A673 (cell line): ENCODE data around the gene RAB27A. TPM values are rescaled to one million over a fixed set of nuclear protein-coding genes. Genes with fewer than 3 reads are reported as not detected.

Source experiments
- BruUV-seq: library from RNA; stranded (reverse); fragments of 400-500 nt; replicated peaks from 2 replicates; lab custom pipeline; 2021; lab: Mats Ljungman, UMichigan
- CTCF ChIA-PET: fragments of 300-600 bp; sonication (Branson Sonifier 250); formaldehyde crosslinking; loops from one replicate; lab custom pipeline; 2022; ENCODE audit warnings: antibody characterized with exemption; lab: Charles Lee
- POLR2A ChIA-PET: fragments of 300-600 bp; sonication (Branson Sonifier 250); formaldehyde crosslinking; loops from one replicate; lab custom pipeline; 2022; ENCODE audit warnings: antibody characterized with exemption; ENCODE audit not compliant: low non-redundant PET; lab: Charles Lee
- DNase-seq: peaks from one replicate; pipeline ENCODE4 v3.0.0-alpha.2; 2015; ENCODE audit warnings: low spot score
- H3K27ac ChIP-seq: fragments of 200-600 bp; sonication (generic); 2 replicates; pipeline ENCODE4 v1.5.1; 2016; ENCODE audit warnings: mixed run types, low read depth, mild to moderate bottlenecking, mixed read lengths, antibody characterized with exemption, low read length; ENCODE audit not compliant: poor library complexity, severe bottlenecking
- H3K27me3 ChIP-seq: fragments of 200-600 bp; sonication (generic); replicated peaks from 2 replicates; pipeline ENCODE4 v1.6.1; 2017; ENCODE audit warnings: mixed run types, low read depth, mild to moderate bottlenecking, mixed read lengths, antibody characterized with exemption, low read length; ENCODE audit not compliant: insufficient read depth, poor library complexity
- H3K36me3 ChIP-seq: fragments of 200-600 bp; sonication (generic); 2 replicates; pipeline ENCODE4 v1.6.1; 2016; ENCODE audit warnings: mixed run types, mild to moderate bottlenecking, mixed read lengths, antibody characterized with exemption, low read length; ENCODE audit not compliant: insufficient read depth, poor library complexity, severe bottlenecking
- H3K4me1 ChIP-seq: fragments of 200-600 bp; sonication (generic); 2 replicates; pipeline ENCODE4 v1.6.1; 2017; ENCODE audit warnings: mixed run types, mild to moderate bottlenecking, mixed read lengths, antibody characterized with exemption, low read length; ENCODE audit not compliant: insufficient read depth, poor library complexity, severe bottlenecking
- H3K4me3 ChIP-seq: fragments of 200-600 bp; sonication (generic); 2 replicates; pipeline ENCODE4 v1.5.1; 2016; ENCODE audit warnings: low read depth, mixed run types, mild to moderate bottlenecking, mixed read lengths, low read length; ENCODE audit not compliant: poor library complexity, severe bottlenecking
- H3K9me3 ChIP-seq: fragments of 200-600 bp; sonication (generic); 2 replicates; pipeline ENCODE4 v1.6.1; 2016; ENCODE audit warnings: mixed run types, low read depth, mild to moderate bottlenecking, mixed read lengths, antibody characterized with exemption, low read length; ENCODE audit not compliant: poor library complexity, severe bottlenecking
- EZH2 ChIP-seq: fragments of 200-600 bp; sonication (generic); IDR thresholded peaks from 2 replicates; pipeline ENCODE4 v1.6.1; 2017; ENCODE audit warnings: borderline replicate concordance, low read depth, mild to moderate bottlenecking, mixed read lengths, antibody characterized with exemption, low read length; ENCODE audit not compliant: poor library complexity, severe bottlenecking
- intact Hi-C: fragments of 100-400 bp; cut with micrococcal nuclease; formaldehyde crosslinking; loops from one replicate; pipeline ENCODE4 v1.10.0; 2022; ENCODE audit not compliant: unreplicated experiment
- total RNA-seq: library from RNA; stranded (reverse); gene quantifications from 2 replicates; pipeline ENCODE4 v1.2.3, GENCODE V29; 2021
- TF ChIP-seq, protein P1 (sequence below): fragments of 300-800, 200-600 bp; sonication (generic); conservative IDR thresholded peaks from 2 replicates; pipeline ENCODE4 v1.5.1; 2017; ENCODE audit warnings: low read depth, mild to moderate bottlenecking, antibody characterized with exemption, low read length, moderate library complexity, mixed read lengths

RAB27A gene
- total RNA-seq, 1 experiment from 2014 or later = 1.8 TPM

DNA sequence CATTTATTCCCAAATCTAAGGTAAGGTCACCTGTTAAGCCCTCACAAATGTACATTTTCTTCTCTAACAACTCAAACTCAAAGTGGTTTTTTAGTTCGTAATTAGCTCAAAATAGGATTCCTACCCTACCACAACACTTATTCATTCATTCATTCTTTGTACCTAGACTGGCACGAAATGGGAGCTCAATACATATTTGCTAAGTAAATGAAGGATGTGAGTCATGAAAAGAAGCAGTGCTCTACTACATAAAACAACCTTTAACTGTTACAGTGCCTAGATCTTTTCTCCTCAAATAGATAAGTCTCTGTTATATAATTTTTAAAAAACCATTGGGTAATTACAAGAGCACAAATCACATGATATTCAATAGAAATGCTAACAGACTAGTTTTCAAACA is 105.9 kb downstream of the RAB27A start:
- BruUV-seq = no TSS peak
- Histone ChIP-seq H3K4me3 (no peak overlapping the region), H3K27ac (no peak overlapping the region), H3K9me3 (no peaks in the 10 kb centered on the region), H3K4me1 (no peaks in the 10 kb centered on the region), H3K36me3 (peaks cover 70% of the 10 kb centered on the region), H3K27me3 (no peaks in the 10 kb centered on the region)
- TF ChIP-seq EZH2 = no peak
- TF ChIP-seq, protein P1, sequence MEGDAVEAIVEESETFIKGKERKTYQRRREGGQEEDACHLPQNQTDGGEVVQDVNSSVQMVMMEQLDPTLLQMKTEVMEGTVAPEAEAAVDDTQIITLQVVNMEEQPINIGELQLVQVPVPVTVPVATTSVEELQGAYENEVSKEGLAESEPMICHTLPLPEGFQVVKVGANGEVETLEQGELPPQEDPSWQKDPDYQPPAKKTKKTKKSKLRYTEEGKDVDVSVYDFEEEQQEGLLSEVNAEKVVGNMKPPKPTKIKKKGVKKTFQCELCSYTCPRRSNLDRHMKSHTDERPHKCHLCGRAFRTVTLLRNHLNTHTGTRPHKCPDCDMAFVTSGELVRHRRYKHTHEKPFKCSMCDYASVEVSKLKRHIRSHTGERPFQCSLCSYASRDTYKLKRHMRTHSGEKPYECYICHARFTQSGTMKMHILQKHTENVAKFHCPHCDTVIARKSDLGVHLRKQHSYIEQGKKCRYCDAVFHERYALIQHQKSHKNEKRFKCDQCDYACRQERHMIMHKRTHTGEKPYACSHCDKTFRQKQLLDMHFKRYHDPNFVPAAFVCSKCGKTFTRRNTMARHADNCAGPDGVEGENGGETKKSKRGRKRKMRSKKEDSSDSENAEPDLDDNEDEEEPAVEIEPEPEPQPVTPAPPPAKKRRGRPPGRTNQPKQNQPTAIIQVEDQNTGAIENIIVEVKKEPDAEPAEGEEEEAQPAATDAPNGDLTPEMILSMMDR = no peak
- intact Hi-C loops = no loop called here
- DNase-seq = no peak
- ChIA-PET CTCF (no interaction called here), POLR2A (interaction anchor here (0.7 kb wide), 1 partner anchor 13 kb away, joined by 3 read pairs; the partner anchor contains the start of gene RSL24D1)

DNA sequence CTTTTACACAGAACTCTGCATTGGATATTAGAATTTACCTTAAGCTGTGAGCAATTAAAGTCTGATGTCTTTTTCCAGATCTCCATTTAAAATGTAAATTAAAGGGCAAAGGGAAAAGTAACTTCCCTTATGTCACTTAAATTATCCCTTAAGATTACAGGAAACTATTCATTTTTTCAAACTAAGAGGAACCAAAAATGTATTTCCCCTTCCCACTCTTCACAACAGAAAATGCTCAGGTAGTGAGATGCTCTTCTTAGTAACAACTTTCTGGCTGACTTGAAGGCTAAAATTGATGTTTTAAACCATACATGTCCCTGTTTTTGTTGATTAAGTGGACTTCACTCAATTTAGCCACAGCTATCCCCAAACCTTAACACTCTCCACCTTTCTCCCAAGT is 110.5 kb downstream of the RAB27A start:
- Histone ChIP-seq H3K27ac (no peak overlapping the region), H3K4me1 (no peaks in the 10 kb centered on the region), H3K9me3 (no peaks in the 10 kb centered on the region), H3K4me3 (no peak overlapping the region), H3K36me3 (peaks cover 47% of the 10 kb centered on the region), H3K27me3 (no peaks in the 10 kb centered on the region)
- CTCF ChIA-PET = no interaction called here
- no peak for TF ChIP-seq EZH2
- TF ChIP-seq, protein P1 = no peak
- no TSS peak for BruUV-seq
- POLR2A ChIA-PET = no interaction called here
- DNase-seq = no peak
- intact Hi-C loops = no loop called here

DNA sequence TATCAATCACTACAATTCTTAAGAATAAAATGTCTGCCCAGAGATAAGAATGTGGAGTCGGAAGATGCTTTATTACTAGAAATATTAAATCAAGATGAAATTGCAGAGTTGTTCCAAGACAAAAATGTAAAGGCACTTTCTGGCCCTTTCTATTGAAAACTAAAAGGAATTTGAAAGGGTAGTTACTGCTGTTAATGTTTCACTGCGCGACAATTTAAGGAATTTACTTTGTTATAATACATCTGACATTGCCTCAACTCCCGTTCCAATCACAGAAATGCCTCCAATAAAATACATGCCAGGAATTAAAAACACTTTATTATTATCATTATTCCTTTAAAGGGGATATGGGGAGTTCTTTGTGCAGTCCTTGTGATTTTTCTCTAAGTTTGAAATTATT is 119.3 kb downstream of the RAB27A start:
- Histone ChIP-seq H3K4me3 (no peak overlapping the region), H3K27me3 (no peaks in the 10 kb centered on the region), H3K27ac (no peak overlapping the region), H3K4me1 (no peaks in the 10 kb centered on the region), H3K36me3 (no peaks in the 10 kb centered on the region), H3K9me3 (no peaks in the 10 kb centered on the region)
- CTCF ChIA-PET = no interaction called here
- BruUV-seq = no TSS peak
- POLR2A ChIA-PET = no interaction called here
- intact Hi-C loops = no loop called here
- TF ChIP-seq, protein P1 = no peak
- TF ChIP-seq EZH2 = no peak
- no peak for DNase-seq
